ENCODE results near the gene TMEM80.

- TF ChIP-seq CTCF (IDR thresholded peaks at IDR 0.05) (no peak), POLR2A (IDR thresholded peaks at IDR 0.05) (no peak)
Measured at GRCh38 chr11:749731-750130, 54.1 kb downstream of the TMEM80 start.
